GM18951 (cell line): ENCODE results near the gene FRMD5.

Experiments
- POLR2A ChIP-seq: IDR thresholded peaks from 4 replicates; pipeline ENCODE4 v1.6.1; 2011; ENCODE audit warnings: mild to moderate bottlenecking; ENCODE audit not compliant: insufficient read length, insufficient read depth; ENCODE audit errors: extremely low read depth
- in situ Hi-C: fragments of 300-500 bp; cut with MboI; formaldehyde crosslinking; loops from one replicate; pipeline ENCODE4 v1.12.0; 2022; ENCODE audit warnings: low sequenced_read_pairs, mixed read lengths, inconsistent platforms; ENCODE audit not compliant: unreplicated experiment

FRMD5 gene

GRCh38 chr15:44096596-44096995 is 98.5 kb downstream of the FRMD5 start:
- TF ChIP-seq POLR2A, result no peak
- in situ Hi-C loops, result no loop called here

- no peak for TF ChIP-seq POLR2A
- in situ Hi-C loops, result no loop called here
Measured at GRCh38 chr15:44094781-44095180, 100.3 kb downstream of the FRMD5 start.

- no peak for TF ChIP-seq POLR2A
- in situ Hi-C loops, result no loop called here
Measured at GRCh38 chr15:44093836-44094235, 101.2 kb downstream of the FRMD5 start.

- TF ChIP-seq POLR2A, result no peak
- in situ Hi-C loops, result no loop called here
Measured at GRCh38 chr15:44092221-44092620, 102.8 kb downstream of the FRMD5 start.

- in situ Hi-C loops, result no loop called here
- TF ChIP-seq POLR2A, result no peak
Measured at GRCh38 chr15:44087578-44088465, 107.2 kb downstream of the FRMD5 start.

- in situ Hi-C loops, result no loop called here
- TF ChIP-seq POLR2A, result no peak
Measured at GRCh38 chr15:44084770-44085169, 110.3 kb downstream of the FRMD5 start.

GRCh38 chr15:44084171-44084570 is 110.9 kb downstream of the FRMD5 start:
- in situ Hi-C loops, result no loop called here
- no peak for TF ChIP-seq POLR2A

GRCh38 chr15:44082558-44083157 is 112.4 kb downstream of the FRMD5 start:
- TF ChIP-seq POLR2A, result no peak
- in situ Hi-C loops, result no loop called here

- in situ Hi-C loops, result no loop called here
- TF ChIP-seq POLR2A, result no peak
Measured at GRCh38 chr15:44081026-44082013, 113.8 kb downstream of the FRMD5 start.

- in situ Hi-C loops, result no loop called here
- TF ChIP-seq POLR2A, result no peak
Measured at GRCh38 chr15:44075535-44075934, 119.5 kb downstream of the FRMD5 start.

GRCh38 chr15:44069489-44069888 is 125.6 kb downstream of the FRMD5 start:
- in situ Hi-C loops, result loop anchor here (5.0 kb wide), 1 partner anchor 167 kb away; no protein-coding TSS in a partner anchor
- TF ChIP-seq POLR2A, result no peak

GRCh38 chr15:44068347-44068746 is 126.7 kb downstream of the FRMD5 start:
- in situ Hi-C loops, result loop anchor here (5.0 kb wide), 1 partner anchor 166 kb away; no protein-coding TSS in a partner anchor
- TF ChIP-seq POLR2A, result no peak
